GM20000 (cell line): ENCODE results near the gene KLK11.

Source experiments
- DNase-seq: peaks from one replicate; pipeline ENCODE4 v3.0.0; 2012; ENCODE audit warnings: low spot score
- CTCF ChIP-seq: IDR thresholded peaks from 2 replicates; pipeline ENCODE4 v1.5.1; 2012; ENCODE audit warnings: mild to moderate bottlenecking, control low read depth; ENCODE audit errors: extremely low read depth, missing control alignments

The KLK11 gene

GRCh38 chr19:51030631-51031030, 4.2 kb upstream of the KLK11 start:
- no peak for TF ChIP-seq CTCF
- no peak for DNase-seq

- TF ChIP-seq CTCF = no peak
- no peak for DNase-seq
These were observed 3.3 kb upstream of the KLK11 start for GRCh38 chr19:51029718-51030117.

- DNase-seq = no peak
- no peak for TF ChIP-seq CTCF
These were observed 1.5 kb upstream of the KLK11 start for GRCh38 chr19:51027873-51028272.

GRCh38 chr19:51027126-51027806, 850 bp upstream of the KLK11 start:
- no peak for TF ChIP-seq CTCF
- no peak for DNase-seq

GRCh38 chr19:51025809-51026553, 435 bp downstream of the KLK11 start:
- DNase-seq = no peak
- no peak for TF ChIP-seq CTCF

GRCh38 chr19:51025401-51025800, 1.0 kb downstream of the KLK11 start:
- no peak for TF ChIP-seq CTCF
- DNase-seq = no peak

- no peak for DNase-seq
These were observed 1.5 kb downstream of the KLK11 start for GRCh38 chr19:51024924-51025323.

More at GRCh38 chr19:51024924-51025323, 1.5 kb downstream of the KLK11 start:
- no peak for TF ChIP-seq CTCF
